ENCODE results near the gene RTP1. TPM values are rescaled to one million over a fixed set of nuclear protein-coding genes. Genes with fewer than 3 reads are reported as not detected.
"Not testable (repeated sequence)": the region's sequence is repeated elsewhere in the genome, so short reads cannot be mapped to it uniquely, and the experiment has no call there.

RTP1 gene
- not detected for total RNA-seq

GRCh38 chr3:187197335-187197649 is at the start of gene RTP1:
Gene RTP1, plus strand, starts transcription at chr3:187197486. Its CDS starts 30 bp downstream, at chr3:187197516.
- no peak for DNase-seq

GRCh38 chr3:187150186-187150585 is 47.1 kb upstream of the RTP1 start:
- DNase-seq: no peak

- peak; percentile 52 for DNase-seq
Measured at GRCh38 chr3:187150599-187150998, 46.7 kb upstream of the RTP1 start.

GRCh38 chr3:187161556-187161955 is 35.7 kb upstream of the RTP1 start:
- no peak for DNase-seq

GRCh38 chr3:187162265-187162953 is 34.9 kb upstream of the RTP1 start:
- DNase-seq: no peak

- peak; percentile 35 for DNase-seq
Measured at GRCh38 chr3:187165144-187165543, 32.1 kb upstream of the RTP1 start.

GRCh38 chr3:187166750-187167149 is 30.5 kb upstream of the RTP1 start:
- no peak for DNase-seq

- DNase-seq: no peak
Measured at GRCh38 chr3:187167777-187168176, 29.5 kb upstream of the RTP1 start.

- no peak for DNase-seq
Measured at GRCh38 chr3:187169231-187169960, 27.9 kb upstream of the RTP1 start.

- not testable (repeated sequence) for DNase-seq
Measured at GRCh38 chr3:187170911-187171310, 26.4 kb upstream of the RTP1 start.

GRCh38 chr3:187172929-187173328 is 24.4 kb upstream of the RTP1 start:
- no peak for DNase-seq

GRCh38 chr3:187181454-187182170 is 15.7 kb upstream of the RTP1 start:
- DNase-seq: no peak

- no peak for DNase-seq
Measured at GRCh38 chr3:187183210-187183862, 13.9 kb upstream of the RTP1 start.

- DNase-seq: no peak
Measured at GRCh38 chr3:187183903-187184302, 13.4 kb upstream of the RTP1 start.

- DNase-seq: no peak
Measured at GRCh38 chr3:187185759-187186158, 11.5 kb upstream of the RTP1 start.

- DNase-seq: no peak
Measured at GRCh38 chr3:187186375-187186774, 10.9 kb upstream of the RTP1 start.

- DNase-seq: no peak
Measured at GRCh38 chr3:187186801-187187421, 10.4 kb upstream of the RTP1 start.

- no peak for DNase-seq
Measured at GRCh38 chr3:187188931-187189330, 8.4 kb upstream of the RTP1 start.

GRCh38 chr3:187191271-187191670 is 6.0 kb upstream of the RTP1 start:
- no peak for DNase-seq

- no peak for DNase-seq
Measured at GRCh38 chr3:187193181-187193580, 4.1 kb upstream of the RTP1 start.

GRCh38 chr3:187196573-187197334 is 532 bp upstream of the RTP1 start:
- no peak for DNase-seq

- no peak for DNase-seq
Measured at GRCh38 chr3:187198490-187198889, 1.2 kb downstream of the RTP1 start.

Data from effector CD4-positive, alpha-beta T cell (primary cell).